ENCODE data around the gene CCNB3.

Gene CCNB3

GRCh38 chrX:50204364-50204899 is at the start of gene CCNB3:
CCNB3 (plus strand) TSS chrX:50204765; CDS start chrX:50285164, 80,399 bp downstream.
- Mint-ChIP-seq H3K27ac (peak within 1 kb of the TSS; percentile 95), H3K9me3 (no peaks in the 10 kb centered on the region), H3K4me3 (peak within 1 kb of the TSS; percentile 70), H3K4me1 (peaks cover 6% of the 10 kb centered on the region), H3K36me3 (peaks cover 8% of the 10 kb centered on the region)
- ATAC-seq (peak; percentile 99), DNase-seq (ENCODE audit: low spot score in 2 of 2) (peak; percentile 32 to 69)

- no peaks in the 10 kb centered on the region for H3K4me1 Mint-ChIP-seq
- ATAC-seq (no peak), DNase-seq (ENCODE audit: low spot score in 2 of 2) (no peak)
- H3K9me3 Mint-ChIP-seq = no peaks in the 10 kb centered on the region
- H3K27ac Mint-ChIP-seq = no peak overlapping the region
- H3K36me3 Mint-ChIP-seq = no peaks in the 10 kb centered on the region
- H3K4me3 Mint-ChIP-seq = no peak overlapping the region
These were observed 46.9 kb upstream of the CCNB3 start for GRCh38 chrX:50157545-50158135.

GRCh38 chrX:50158593-50158992 is 46.0 kb upstream of the CCNB3 start:
- Mint-ChIP-seq H3K27ac (no peak overlapping the region), H3K4me1 (no peaks in the 10 kb centered on the region), H3K9me3 (no peaks in the 10 kb centered on the region), H3K4me3 (no peak overlapping the region), H3K36me3 (no peaks in the 10 kb centered on the region)
- DNase-seq (ENCODE audit: low spot score in 2 of 2) (no peak), ATAC-seq (no peak)

DNA sequence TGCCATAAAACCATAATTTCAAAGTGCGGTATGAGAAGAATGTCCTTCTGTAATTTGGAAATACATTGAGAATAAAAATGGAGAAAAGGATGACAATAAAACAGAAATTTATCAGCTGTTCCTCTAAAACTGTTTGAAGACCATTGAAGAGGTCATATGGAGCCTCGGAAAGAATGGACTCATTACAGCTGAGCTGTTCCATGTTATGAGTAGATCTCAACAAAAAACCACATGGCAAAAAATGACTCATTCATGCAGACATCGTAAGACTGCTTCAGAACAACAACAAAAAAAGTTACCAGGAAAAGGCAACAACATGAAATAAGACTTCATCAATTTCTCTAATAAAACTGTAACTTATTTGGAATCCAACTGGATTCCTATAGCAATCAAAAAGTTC is 43.4 kb upstream of the CCNB3 start:
- no peak for DNase-seq (ENCODE audit: low spot score in 2 of 2)
- ATAC-seq = peak; percentile 79
- H3K4me3 Mint-ChIP-seq = no peak overlapping the region
- H3K4me1 Mint-ChIP-seq = no peaks in the 10 kb centered on the region
- no peak overlapping the region for H3K27ac Mint-ChIP-seq
- no peaks in the 10 kb centered on the region for H3K36me3 Mint-ChIP-seq
- no peaks in the 10 kb centered on the region for H3K9me3 Mint-ChIP-seq

DNA sequence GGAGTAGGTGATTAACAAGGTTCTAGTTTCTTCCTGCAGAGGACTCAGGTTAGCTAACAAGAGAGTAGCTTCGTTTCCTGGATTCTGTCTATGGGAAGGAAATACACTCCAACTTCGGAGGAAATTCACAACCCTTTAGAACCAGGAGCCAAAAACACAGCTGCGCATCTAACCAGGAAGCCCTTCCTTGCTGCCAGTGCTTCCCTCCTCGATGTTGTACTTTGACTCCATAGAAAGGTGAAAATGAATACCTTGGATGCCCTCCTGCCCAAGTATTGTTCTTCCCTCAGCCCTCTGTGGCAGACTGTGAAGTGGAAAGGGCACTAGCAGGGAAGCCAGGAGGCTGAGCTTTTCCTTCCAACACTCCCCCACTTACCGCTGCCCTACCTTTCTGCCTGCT is 38.8 kb upstream of the CCNB3 start:
- H3K27ac Mint-ChIP-seq = no peak overlapping the region
- no peaks in the 10 kb centered on the region for H3K9me3 Mint-ChIP-seq
- H3K36me3 Mint-ChIP-seq = no peaks in the 10 kb centered on the region
- no peak overlapping the region for H3K4me3 Mint-ChIP-seq
- peaks cover 8% of the 10 kb centered on the region for H3K4me1 Mint-ChIP-seq
- DNase-seq (ENCODE audit: low spot score in 2 of 2) (no peak), ATAC-seq (no peak)

- no peak for DNase-seq (ENCODE audit: low spot score in 2 of 2)
- Mint-ChIP-seq H3K27ac (no peak overlapping the region), H3K4me3 (no peak overlapping the region), H3K4me1 (peaks cover 8% of the 10 kb centered on the region), H3K9me3 (no peaks in the 10 kb centered on the region), H3K36me3 (no peaks in the 10 kb centered on the region)
- no peak for ATAC-seq
These were observed 37.2 kb upstream of the CCNB3 start for GRCh38 chrX:50167366-50167765.

DNA sequence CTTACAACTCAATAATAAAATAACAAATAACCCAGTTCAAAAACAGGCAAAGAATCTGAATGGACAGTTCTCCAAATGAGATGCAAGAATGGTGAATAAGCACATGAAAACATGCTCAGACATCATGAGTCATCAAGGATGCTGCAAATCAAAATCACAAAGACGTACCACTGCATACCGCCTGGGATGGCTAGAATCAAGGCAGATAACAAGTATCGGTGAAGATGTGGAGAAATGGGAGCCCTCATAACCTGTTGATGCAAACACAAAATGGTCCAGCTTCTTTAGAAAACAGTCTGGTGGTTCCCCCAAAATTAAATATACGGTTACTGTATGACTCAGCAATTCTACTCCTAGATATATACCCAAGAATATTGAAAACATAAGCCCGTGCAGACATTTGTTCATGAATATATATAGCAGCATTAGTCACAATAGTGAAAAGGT is 36.3 kb upstream of the CCNB3 start:
- ATAC-seq (peak; percentile 64), DNase-seq (ENCODE audit: low spot score in 2 of 2) (peak in 1 of 2 donors; percentile 47)
- Mint-ChIP-seq H3K4me3 (peak overlapping the region; percentile 13), H3K36me3 (no peaks in the 10 kb centered on the region), H3K4me1 (peaks cover 8% of the 10 kb centered on the region), H3K9me3 (no peaks in the 10 kb centered on the region), H3K27ac (no peak overlapping the region)

DNA sequence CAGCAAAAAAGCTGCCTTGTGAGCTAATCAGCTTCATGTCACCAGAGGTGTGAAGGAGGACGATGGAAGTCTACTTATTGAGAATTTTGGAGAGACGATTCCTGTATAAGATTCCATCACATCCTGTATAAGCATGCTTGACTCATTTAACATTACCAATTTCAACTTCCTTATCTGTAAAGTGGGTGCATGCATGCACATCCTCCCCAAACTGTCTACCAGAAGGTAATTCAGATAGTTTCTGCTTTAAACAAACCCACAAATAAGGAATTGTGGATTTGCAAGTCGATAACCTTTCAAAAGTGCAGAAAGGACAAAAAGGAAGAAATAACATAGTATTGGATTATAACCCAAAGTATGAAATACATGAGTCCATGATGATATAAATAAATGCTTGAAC is 34.8 kb upstream of the CCNB3 start:
- no peak for DNase-seq (ENCODE audit: low spot score in 2 of 2)
- no peak overlapping the region for H3K27ac Mint-ChIP-seq
- peaks cover 8% of the 10 kb centered on the region for H3K4me1 Mint-ChIP-seq
- H3K36me3 Mint-ChIP-seq = no peaks in the 10 kb centered on the region
- no peak for ATAC-seq
- no peak overlapping the region for H3K4me3 Mint-ChIP-seq
- H3K9me3 Mint-ChIP-seq = peaks cover 2% of the 10 kb centered on the region

DNA sequence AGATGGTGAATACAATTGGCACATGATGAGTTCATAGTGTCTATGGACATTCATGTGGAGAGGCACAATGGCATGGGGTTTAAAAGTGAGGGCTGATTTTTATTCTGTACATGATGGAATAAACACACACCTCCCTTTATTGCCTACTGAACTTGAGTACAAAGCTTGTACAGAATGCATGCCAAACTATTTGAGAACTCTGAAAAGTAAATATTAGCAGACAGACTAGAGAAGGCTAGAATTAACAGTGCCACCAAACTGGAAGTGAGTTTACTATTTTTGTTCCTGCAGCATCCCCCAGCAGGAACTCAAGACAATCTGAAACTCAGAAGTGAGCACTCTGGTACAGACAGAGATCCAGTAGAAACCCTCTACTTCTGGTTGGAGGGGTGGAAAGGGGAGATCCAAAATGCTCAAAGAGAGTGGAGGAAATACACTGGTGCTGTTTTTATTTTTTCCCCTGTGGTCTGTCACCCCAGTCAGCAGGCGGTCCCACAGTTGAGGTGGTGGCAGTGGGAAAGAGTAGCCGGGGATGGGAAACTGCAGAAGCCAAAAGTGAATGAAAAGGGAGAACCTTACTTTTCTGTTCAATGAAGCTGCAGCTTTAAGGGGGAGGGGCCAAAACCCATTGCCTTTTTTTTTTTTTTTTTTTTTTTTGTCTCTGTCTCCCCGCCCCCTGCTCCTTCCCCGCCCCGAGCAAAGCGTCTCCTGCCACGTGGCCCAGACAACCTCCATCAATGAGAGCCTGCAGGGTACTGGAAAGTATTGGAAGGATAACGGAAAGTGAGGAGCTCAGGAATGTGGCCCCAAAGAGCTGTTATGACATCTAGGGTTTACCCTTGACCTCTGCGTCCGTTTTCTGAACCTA is 24.3 kb upstream of the CCNB3 start:
- no peaks in the 10 kb centered on the region for H3K9me3 Mint-ChIP-seq
- no peaks in the 10 kb centered on the region for H3K36me3 Mint-ChIP-seq
- no peaks in the 10 kb centered on the region for H3K4me1 Mint-ChIP-seq
- no peak for DNase-seq (ENCODE audit: low spot score in 2 of 2)
- ATAC-seq = no peak
- H3K27ac Mint-ChIP-seq = no peak overlapping the region
- H3K4me3 Mint-ChIP-seq = no peak overlapping the region

GRCh38 chrX:50183891-50184290 is 20.7 kb upstream of the CCNB3 start:
- no peak for DNase-seq (ENCODE audit: low spot score in 2 of 2)
- Mint-ChIP-seq H3K27ac (no peak overlapping the region), H3K4me3 (no peak overlapping the region), H3K4me1 (no peaks in the 10 kb centered on the region), H3K36me3 (no peaks in the 10 kb centered on the region), H3K9me3 (no peaks in the 10 kb centered on the region)
- no peak for ATAC-seq

GRCh38 chrX:50188859-50189600 is 15.5 kb upstream of the CCNB3 start:
- H3K27ac Mint-ChIP-seq = no peak overlapping the region
- ATAC-seq (no peak), DNase-seq (ENCODE audit: low spot score in 2 of 2) (no peak)
- H3K4me3 Mint-ChIP-seq = no peak overlapping the region
- H3K9me3 Mint-ChIP-seq = no peaks in the 10 kb centered on the region
- H3K4me1 Mint-ChIP-seq = no peaks in the 10 kb centered on the region
- H3K36me3 Mint-ChIP-seq = no peaks in the 10 kb centered on the region

- H3K4me1 Mint-ChIP-seq = peaks cover 2% of the 10 kb centered on the region
- H3K27ac Mint-ChIP-seq = no peak overlapping the region
- no peak overlapping the region for H3K4me3 Mint-ChIP-seq
- no peaks in the 10 kb centered on the region for H3K36me3 Mint-ChIP-seq
- no peak for ATAC-seq
- DNase-seq (ENCODE audit: low spot score in 2 of 2) = no peak
- H3K9me3 Mint-ChIP-seq = no peaks in the 10 kb centered on the region
These were observed 6.2 kb upstream of the CCNB3 start for GRCh38 chrX:50198348-50198747.

- DNase-seq (ENCODE audit: low spot score in 2 of 2) = no peak
- Mint-ChIP-seq H3K27ac (no peak within 1 kb of the TSS), H3K36me3 (peaks cover 8% of the 10 kb centered on the region), H3K9me3 (no peaks in the 10 kb centered on the region), H3K4me1 (peaks cover 6% of the 10 kb centered on the region), H3K4me3 (no peak within 1 kb of the TSS)
- ATAC-seq = no peak
These were observed 3.7 kb upstream of the CCNB3 start, which contains the start of gene AKAP4 for GRCh38 chrX:50200907-50201306. AKAP4 (minus strand) TSS chrX:50201007; CDS start chrX:50200889, 118 bp downstream.

GRCh38 chrX:50202539-50202938 is 2.0 kb upstream of the CCNB3 start:
- no peak for DNase-seq (ENCODE audit: low spot score in 2 of 2)
- ATAC-seq = no peak
- Mint-ChIP-seq H3K36me3 (peaks cover 8% of the 10 kb centered on the region), H3K4me3 (no peak overlapping the region), H3K9me3 (no peaks in the 10 kb centered on the region), H3K4me1 (peaks cover 6% of the 10 kb centered on the region), H3K27ac (no peak overlapping the region)

GRCh38 chrX:50206753-50207152 is 2.2 kb downstream of the CCNB3 start:
- no peak for ATAC-seq
- DNase-seq (ENCODE audit: low spot score in 2 of 2) = no peak
- no peaks in the 10 kb centered on the region for H3K9me3 Mint-ChIP-seq
- H3K4me3 Mint-ChIP-seq = no peak overlapping the region
- peaks cover 8% of the 10 kb centered on the region for H3K36me3 Mint-ChIP-seq
- H3K4me1 Mint-ChIP-seq = peaks cover 6% of the 10 kb centered on the region
- no peak overlapping the region for H3K27ac Mint-ChIP-seq
